Jurkat, Clone E6-1 (cell line): Measurements from ENCODE around the gene KIF3A.

Experiments
- DNase-seq: peaks from one replicate; pipeline ENCODE4 v3.0.0-alpha.2; 2011; ENCODE audit warnings: low read depth, low spot score
- H3K4me3 ChIP-seq: 2 replicates; pipeline ENCODE4 v1.5.1; 2011; ENCODE audit warnings: mild to moderate bottlenecking, low read length, control low read depth, moderate library complexity

The KIF3A gene

GRCh38 chr5:132669966-132670882 is 67.1 kb downstream of the KIF3A start:
- no peak for DNase-seq

GRCh38 chr5:132669455-132669820 is 67.9 kb downstream of the KIF3A start:
- no peak overlapping the region for H3K4me3 ChIP-seq
- DNase-seq: no peak

More at GRCh38 chr5:132669966-132670882, 67.1 kb downstream of the KIF3A start:
- H3K4me3 ChIP-seq: no peak overlapping the region

GRCh38 chr5:132668706-132669454 is 68.5 kb downstream of the KIF3A start:
- no peak for DNase-seq
- no peak overlapping the region for H3K4me3 ChIP-seq

DNA sequence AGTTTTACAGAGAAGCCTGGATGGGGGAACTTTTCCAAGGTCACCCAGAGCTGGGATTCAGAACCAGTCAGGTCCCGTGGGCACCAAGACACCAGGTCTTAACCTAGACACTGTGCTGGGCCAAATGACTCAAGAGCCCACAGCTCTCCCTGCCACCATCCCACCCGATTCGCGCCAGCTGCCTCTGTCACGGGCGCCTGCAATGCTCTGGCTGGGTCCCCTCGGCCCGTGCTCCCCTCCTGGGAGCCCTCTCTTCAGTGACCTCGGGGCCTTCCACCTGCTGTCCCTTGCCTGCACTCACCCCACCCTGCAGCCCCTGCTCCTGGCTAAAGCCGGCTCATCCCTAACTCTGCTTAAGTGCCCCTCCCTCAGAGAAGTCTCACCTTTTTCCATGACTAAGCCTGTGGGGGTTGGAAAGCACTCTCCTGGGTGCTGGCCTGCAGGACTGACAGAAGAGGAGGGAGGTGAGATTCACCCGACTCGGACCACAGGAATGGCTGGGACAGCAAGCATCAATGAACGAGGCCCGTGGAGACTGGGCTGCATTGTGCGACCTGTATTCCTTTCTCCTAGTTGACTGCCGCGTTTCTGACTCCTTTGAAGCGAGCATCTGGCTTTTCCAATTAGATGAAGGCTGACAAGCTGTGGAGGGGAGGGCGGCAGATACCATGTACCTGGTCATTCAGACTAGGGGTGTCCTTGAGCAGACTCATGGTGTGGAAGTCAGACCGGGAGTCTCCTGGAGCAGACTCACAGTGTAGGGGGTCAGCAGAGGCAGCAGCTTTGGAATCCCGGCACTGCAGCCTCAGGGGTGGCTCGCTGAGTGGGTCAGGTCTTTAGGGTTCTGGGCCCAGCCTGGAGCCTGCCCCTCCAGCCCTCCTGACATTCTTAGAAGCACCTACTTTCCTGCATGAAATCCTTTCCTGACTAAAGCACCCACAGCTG is 69.3 kb downstream of the KIF3A start:
- DNase-seq: no peak
- H3K4me3 ChIP-seq: no peak overlapping the region

GRCh38 chr5:132667309-132667708 is 70.0 kb downstream of the KIF3A start:
- no peak overlapping the region for H3K4me3 ChIP-seq
- no peak for DNase-seq

- H3K4me3 ChIP-seq: no peak overlapping the region
- DNase-seq: no peak
These were observed 70.8 kb downstream of the KIF3A start for GRCh38 chr5:132666310-132667123.

- no peak for DNase-seq
- H3K4me3 ChIP-seq: no peak overlapping the region
These were observed 71.7 kb downstream of the KIF3A start for GRCh38 chr5:132665574-132666080.

- no peak for DNase-seq
These were observed 72.6 kb downstream of the KIF3A start for GRCh38 chr5:132664696-132665209.

GRCh38 chr5:132663771-132664695 is 73.3 kb downstream of the KIF3A start:
- no peak overlapping the region for H3K4me3 ChIP-seq
- DNase-seq: no peak

More at GRCh38 chr5:132664696-132665209, 72.6 kb downstream of the KIF3A start:
- no peak overlapping the region for H3K4me3 ChIP-seq

GRCh38 chr5:132662925-132663770 is 74.2 kb downstream of the KIF3A start:
- no peak overlapping the region for H3K4me3 ChIP-seq
- DNase-seq: peak; percentile 46

DNA sequence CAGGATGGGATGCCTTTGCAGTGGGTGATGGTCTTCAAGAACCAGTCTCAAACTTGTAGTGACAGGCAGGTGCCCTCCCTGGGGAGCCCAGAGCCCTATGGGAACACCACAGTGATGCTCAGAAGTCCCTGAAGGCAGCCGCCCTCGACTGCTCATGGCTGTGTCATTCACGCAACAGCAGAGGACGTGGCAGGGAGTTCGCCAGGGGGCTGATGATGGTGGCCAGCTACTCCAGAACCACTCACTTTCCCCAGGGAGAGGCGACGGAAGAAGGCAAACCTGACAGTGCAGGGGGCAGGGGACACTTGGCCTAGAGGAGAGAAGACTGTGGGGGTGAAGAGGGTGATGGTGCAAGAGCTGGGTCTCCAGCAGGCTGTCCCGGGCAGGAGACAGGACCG is 75.3 kb downstream of the KIF3A start:
- DNase-seq: no peak
- no peak overlapping the region for H3K4me3 ChIP-seq

- no peak for DNase-seq
- H3K4me3 ChIP-seq: no peak overlapping the region
These were observed 75.9 kb downstream of the KIF3A start for GRCh38 chr5:132661231-132662003.

- H3K4me3 ChIP-seq: no peak overlapping the region
- no peak for DNase-seq
These were observed 77.5 kb downstream of the KIF3A start for GRCh38 chr5:132659598-132660493.
